GM18951 (cell line): ENCODE measurements around the gene AGK.
"Not testable (repeated sequence)": the region's sequence is repeated elsewhere in the genome, so short reads cannot be mapped to it uniquely, and the experiment has no call there.

Experiments used
- POLR2A ChIP-seq: IDR thresholded peaks from 4 replicates; pipeline ENCODE4 v1.6.1; 2011; ENCODE audit warnings: mild to moderate bottlenecking; ENCODE audit not compliant: insufficient read length, insufficient read depth; ENCODE audit errors: extremely low read depth
- in situ Hi-C: fragments of 300-500 bp; cut with MboI; formaldehyde crosslinking; loops from one replicate; pipeline ENCODE4 v1.12.0; 2022; ENCODE audit warnings: low sequenced_read_pairs, mixed read lengths, inconsistent platforms; ENCODE audit not compliant: unreplicated experiment

AGK gene

GRCh38 chr7:141562036-141562435 is 10.8 kb downstream of the AGK start:
- no peak for TF ChIP-seq POLR2A
- in situ Hi-C loops: no loop called here

GRCh38 chr7:141562543-141562942 is 11.3 kb downstream of the AGK start:
- TF ChIP-seq POLR2A: no peak
- in situ Hi-C loops: no loop called here

GRCh38 chr7:141562972-141563371 is 11.8 kb downstream of the AGK start:
- in situ Hi-C loops: no loop called here
- no peak for TF ChIP-seq POLR2A

GRCh38 chr7:141563956-141564623 is 12.9 kb downstream of the AGK start:
- in situ Hi-C loops: no loop called here
- TF ChIP-seq POLR2A: no peak

- no peak for TF ChIP-seq POLR2A
- in situ Hi-C loops: no loop called here
Measured at GRCh38 chr7:141567432-141567831, 16.2 kb downstream of the AGK start.

GRCh38 chr7:141568227-141568626 is 17.0 kb downstream of the AGK start:
- in situ Hi-C loops: no loop called here
- TF ChIP-seq POLR2A: no peak

GRCh38 chr7:141571059-141571458 is 19.8 kb downstream of the AGK start:
- TF ChIP-seq POLR2A: no peak
- in situ Hi-C loops: no loop called here

- in situ Hi-C loops: no loop called here
- TF ChIP-seq POLR2A: no peak
Measured at GRCh38 chr7:141572175-141572574, 21.0 kb downstream of the AGK start.

GRCh38 chr7:141573511-141573910 is 22.3 kb downstream of the AGK start:
- TF ChIP-seq POLR2A: no peak
- in situ Hi-C loops: no loop called here

GRCh38 chr7:141575164-141575563 is 24.0 kb downstream of the AGK start:
- in situ Hi-C loops: no loop called here
- no peak for TF ChIP-seq POLR2A

- in situ Hi-C loops: no loop called here
- TF ChIP-seq POLR2A: no peak
Measured at GRCh38 chr7:141575654-141576448, 24.6 kb downstream of the AGK start.

- TF ChIP-seq POLR2A: no peak
- in situ Hi-C loops: no loop called here
Measured at GRCh38 chr7:141577043-141577839, 26.0 kb downstream of the AGK start.

GRCh38 chr7:141579953-141580352 is 28.7 kb downstream of the AGK start:
- in situ Hi-C loops: not testable (repeated sequence)

- in situ Hi-C loops: not testable (repeated sequence)
Measured at GRCh38 chr7:141582063-141582462, 30.9 kb downstream of the AGK start.
